GM12872 (cell line): ENCODE data around the gene PLPPR2.
A peak's percentile ranks its signal among the peaks of the same experiment; 100 is the strongest.

Experiments
- CTCF ChIP-seq: IDR thresholded peaks from 3 replicates; pipeline ENCODE4 v1.5.1; 2011; ENCODE audit warnings: low read depth, mild to moderate bottlenecking, low read length, moderate library complexity; ENCODE audit not compliant: insufficient read depth

The PLPPR2 gene

GRCh38 chr19:11378319-11379189 lies 23.3 kb downstream of the PLPPR2 start:
- TF ChIP-seq CTCF = peak; percentile 78

GRCh38 chr19:11379857-11380350 lies 24.7 kb downstream of the PLPPR2 start:
- no peak for TF ChIP-seq CTCF

GRCh38 chr19:11380653-11381537 lies 25.7 kb downstream of the PLPPR2 start:
- TF ChIP-seq CTCF = peak; percentile 82

- peak; percentile 55 for TF ChIP-seq CTCF
Observed at GRCh38 chr19:11382898-11383705, 27.9 kb downstream of the PLPPR2 start.

- TF ChIP-seq CTCF = no peak
Observed at GRCh38 chr19:11383706-11384048, 28.4 kb downstream of the PLPPR2 start.

- no peak for TF ChIP-seq CTCF
Observed at GRCh38 chr19:11384778-11385129, 29.5 kb downstream of the PLPPR2 start.
